ENCODE measurements around the gene RPUSD4.

- TF ChIP-seq, protein P1, sequence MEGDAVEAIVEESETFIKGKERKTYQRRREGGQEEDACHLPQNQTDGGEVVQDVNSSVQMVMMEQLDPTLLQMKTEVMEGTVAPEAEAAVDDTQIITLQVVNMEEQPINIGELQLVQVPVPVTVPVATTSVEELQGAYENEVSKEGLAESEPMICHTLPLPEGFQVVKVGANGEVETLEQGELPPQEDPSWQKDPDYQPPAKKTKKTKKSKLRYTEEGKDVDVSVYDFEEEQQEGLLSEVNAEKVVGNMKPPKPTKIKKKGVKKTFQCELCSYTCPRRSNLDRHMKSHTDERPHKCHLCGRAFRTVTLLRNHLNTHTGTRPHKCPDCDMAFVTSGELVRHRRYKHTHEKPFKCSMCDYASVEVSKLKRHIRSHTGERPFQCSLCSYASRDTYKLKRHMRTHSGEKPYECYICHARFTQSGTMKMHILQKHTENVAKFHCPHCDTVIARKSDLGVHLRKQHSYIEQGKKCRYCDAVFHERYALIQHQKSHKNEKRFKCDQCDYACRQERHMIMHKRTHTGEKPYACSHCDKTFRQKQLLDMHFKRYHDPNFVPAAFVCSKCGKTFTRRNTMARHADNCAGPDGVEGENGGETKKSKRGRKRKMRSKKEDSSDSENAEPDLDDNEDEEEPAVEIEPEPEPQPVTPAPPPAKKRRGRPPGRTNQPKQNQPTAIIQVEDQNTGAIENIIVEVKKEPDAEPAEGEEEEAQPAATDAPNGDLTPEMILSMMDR (IDR thresholded peaks at IDR 0.05), result no peak
- TF ChIP-seq POLR2A (IDR thresholded peaks at IDR 0.05), result no peak
Measured at GRCh38 chr11:126195119-126195518, 16.3 kb downstream of the RPUSD4 start.
